K562 (cell line): Measurements from ENCODE around the gene STK11. TPM values are rescaled to one million over a fixed set of nuclear protein-coding genes. Genes with fewer than 3 reads are reported as not detected.

Experiments used
- ARID1B ChIP-seq: fragments of 450-650 bp; IDR thresholded peaks from 2 replicates; pipeline ENCODE4 v1.6.1; 2016; ENCODE audit warnings: antibody characterized with exemption, mild to moderate bottlenecking, inconsistent platforms
- C11orf30 ChIP-seq: fragments of 450-650 bp; IDR thresholded peaks from 2 replicates; pipeline ENCODE4 v1.6.1; 2016; ENCODE audit warnings: low read depth, mild to moderate bottlenecking
- MIER1 ChIP-seq: fragments of 450-650 bp; IDR thresholded peaks from 2 replicates; pipeline ENCODE4 v1.6.1; 2016; ENCODE audit warnings: antibody characterized with exemption, mild to moderate bottlenecking, low read depth
- PTTG1 ChIP-seq: fragments of 450-650 bp; IDR thresholded peaks from 2 replicates; pipeline ENCODE4 v1.6.1; 2016; ENCODE audit warnings: low read depth, mild to moderate bottlenecking, missing genetic modification characterization, missing compliant biosample characterization
- SP2 ChIP-seq: IDR thresholded peaks from 2 replicates; pipeline ENCODE4 v1.6.1; 2011; ENCODE audit warnings: mild to moderate bottlenecking, low read depth, low read length, moderate library complexity; ENCODE audit not compliant: poor library complexity, severe bottlenecking; ENCODE audit errors: extremely low read depth
- TAF15 ChIP-seq: fragments of 200-400 bp; formaldehyde crosslinking; IDR thresholded peaks from 2 replicates; pipeline ENCODE4 v1.6.1; 2017; ENCODE audit warnings: mild to moderate bottlenecking, low read depth, low read length, moderate library complexity
- TARDBP ChIP-seq: fragments of 450-650 bp; IDR thresholded peaks from 2 replicates; pipeline ENCODE4 v1.6.1; 2016
- TOE1 ChIP-seq, 2 experiments: fragments of 450-650 bp in 1 of 2; sonication (generic) in 1 of 2; formaldehyde crosslinking in 1 of 2; IDR thresholded peaks; 2 replicates each; pipeline versions ENCODE4 v1.7.1 to v1.8.0; 2016 to 2022; ENCODE audit warnings: borderline replicate concordance in 2 of 2, mild to moderate bottlenecking in 2 of 2, antibody characterized with exemption in 1 of 2, inconsistent platforms in 1 of 2, low read depth in 1 of 2, missing genetic modification reagents in 1 of 2, moderate library complexity in 1 of 2
- ZNF707 ChIP-seq: fragments of 250-450 bp; sonication (Bioruptor Pico); conservative IDR thresholded peaks from 2 replicates; pipeline ENCODE4 v1.8.0; 2022; ENCODE audit warnings: inconsistent platforms, mild to moderate bottlenecking, moderate library complexity
- polyA plus RNA-seq, 8 experiments: library from polyadenylated mRNA; depleted of rRNA in 4 of 8; stranded (reverse) in 5 of 8; unstranded in 3 of 8; fragments of >200 nt; fragmentation: Nextera tagmentation in 2 of 8; fragmentation: Illumina TruSeq in 1 of 8; extraction: Ambion mirVana in 2 of 8; extraction: Trizol in 1 of 8; gene quantifications; 2 replicates each; pipeline versions ENCODE4 v1.2.1 to v1.2.3, GENCODE V29; 2011 to 2014; ENCODE audit warnings: inconsistent platforms in 1 of 8, missing spikeins in 1 of 8
- total RNA-seq, 7 experiments: library from RNA; depleted of rRNA in 6 of 7; stranded (reverse); fragments of >200 nt in 6 of 7; fragmentation: Illumina TruSeq in 2 of 7; extraction: Trizol in 2 of 7; gene quantifications; 2 replicates each; pipeline versions ENCODE4 v1.2.1 to v1.2.3, GENCODE V29; 2011 to 2021; ENCODE audit warnings: low replicate concordance in 1 of 7
- TF ChIP-seq, protein P1 (sequence below): sonication (generic); formaldehyde crosslinking; IDR thresholded peaks from 2 replicates; pipeline ENCODE4 v1.8.0; 2022; ENCODE audit warnings: mild to moderate bottlenecking, missing genetic modification reagents, borderline replicate concordance
- TF ChIP-seq, protein P2 (sequence below), 2 experiments: IDR thresholded peaks; 2 replicates each; pipeline ENCODE4 v1.6.1; 2011; ENCODE audit warnings: borderline replicate concordance in 1 of 2, control low read depth in 1 of 2, low read depth in 1 of 2, low read length in 1 of 2, mild to moderate bottlenecking in 1 of 2, mixed read lengths in 1 of 2, moderate library complexity in 1 of 2; ENCODE audit not compliant: insufficient read depth in 1 of 2, insufficient read length in 1 of 2, poor library complexity in 1 of 2, severe bottlenecking in 1 of 2; ENCODE audit errors: extremely low read depth in 1 of 2
- TF ChIP-seq, protein P3 (sequence below): sonication (generic); formaldehyde crosslinking; IDR thresholded peaks from 2 replicates; pipeline ENCODE4 v1.8.0; 2023; ENCODE audit warnings: mild to moderate bottlenecking, missing genetic modification reagents
- TF ChIP-seq, protein P4 (sequence below): fragments of 250-450 bp; sonication (Bioruptor Pico); IDR thresholded peaks from 2 replicates; pipeline ENCODE4 v1.8.0; 2022; ENCODE audit warnings: inconsistent platforms

STK11 gene
- total and polyA plus RNA-seq, 9 of the 15 experiments (the other 6 are each of a cell fraction or from before 2014, with no cell fraction given) = 0.15 to 96.5 (median 31.7) TPM

DNA sequence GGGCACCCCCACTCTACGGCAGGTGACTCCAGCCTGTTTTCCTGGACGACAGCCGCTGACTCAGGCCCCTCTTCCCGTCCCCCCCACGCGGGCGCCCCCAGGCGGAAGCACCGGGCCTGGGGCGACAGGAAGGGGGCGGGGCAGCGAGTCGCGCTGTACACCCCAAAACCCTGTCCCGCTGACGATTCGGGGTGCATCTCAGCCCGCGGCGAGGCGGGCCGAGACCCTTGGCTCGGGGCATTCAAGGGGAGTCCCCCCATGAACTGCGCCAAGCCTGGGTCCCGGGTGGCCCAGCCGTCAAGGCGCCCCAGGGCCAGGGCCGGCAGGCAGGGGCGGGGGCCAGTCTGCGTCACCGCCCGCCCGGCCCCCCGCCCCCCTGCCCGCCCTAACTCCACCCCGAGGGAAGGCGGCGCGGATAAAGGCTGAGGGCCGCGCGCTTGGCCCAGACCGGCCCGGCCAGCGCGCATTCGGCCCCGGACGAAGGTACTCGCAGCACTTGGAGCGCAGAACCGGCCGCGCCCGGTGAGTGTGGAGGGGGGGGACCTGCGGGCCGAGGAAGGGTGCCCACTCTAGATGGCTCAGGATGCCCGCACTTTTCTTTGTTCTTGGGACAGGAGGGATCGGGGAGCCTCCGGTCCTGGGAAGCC is 42.7 kb downstream of the STK11 start, which contains the start of gene MIDN (continued):
- TF ChIP-seq, protein P1, sequence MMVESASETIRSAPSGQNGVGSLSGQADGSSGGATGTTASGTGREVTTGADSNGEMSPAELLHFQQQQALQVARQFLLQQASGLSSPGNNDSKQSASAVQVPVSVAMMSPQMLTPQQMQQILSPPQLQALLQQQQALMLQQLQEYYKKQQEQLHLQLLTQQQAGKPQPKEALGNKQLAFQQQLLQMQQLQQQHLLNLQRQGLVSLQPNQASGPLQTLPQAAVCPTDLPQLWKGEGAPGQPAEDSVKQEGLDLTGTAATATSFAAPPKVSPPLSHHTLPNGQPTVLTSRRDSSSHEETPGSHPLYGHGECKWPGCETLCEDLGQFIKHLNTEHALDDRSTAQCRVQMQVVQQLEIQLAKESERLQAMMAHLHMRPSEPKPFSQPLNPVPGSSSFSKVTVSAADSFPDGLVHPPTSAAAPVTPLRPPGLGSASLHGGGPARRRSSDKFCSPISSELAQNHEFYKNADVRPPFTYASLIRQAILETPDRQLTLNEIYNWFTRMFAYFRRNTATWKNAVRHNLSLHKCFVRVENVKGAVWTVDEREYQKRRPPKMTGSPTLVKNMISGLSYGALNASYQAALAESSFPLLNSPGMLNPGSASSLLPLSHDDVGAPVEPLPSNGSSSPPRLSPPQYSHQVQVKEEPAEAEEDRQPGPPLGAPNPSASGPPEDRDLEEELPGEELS (CRISPR knock-in tag) = peak; percentile 27; the same call in 1 of the 2 replicates
- TF ChIP-seq, protein P2, sequence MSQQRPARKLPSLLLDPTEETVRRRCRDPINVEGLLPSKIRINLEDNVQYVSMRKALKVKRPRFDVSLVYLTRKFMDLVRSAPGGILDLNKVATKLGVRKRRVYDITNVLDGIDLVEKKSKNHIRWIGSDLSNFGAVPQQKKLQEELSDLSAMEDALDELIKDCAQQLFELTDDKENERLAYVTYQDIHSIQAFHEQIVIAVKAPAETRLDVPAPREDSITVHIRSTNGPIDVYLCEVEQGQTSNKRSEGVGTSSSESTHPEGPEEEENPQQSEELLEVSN (IDR thresholded peaks at IDR 0.05; ENCODE audit: borderline replicate concordance in 1 of 2, extremely low read depth in 1 of 2, insufficient read depth in 1 of 2, insufficient read length in 1 of 2, low read depth in 1 of 2, low read length in 1 of 2, poor library complexity in 1 of 2, severe bottlenecking in 1 of 2) = peak in 1 of 2 experiments; percentile 36
- no peak for TF ChIP-seq ZNF707 (CRISPR knock-in tag)
- no peak for TF ChIP-seq MIER1
- peak; percentile 70 for TF ChIP-seq C11orf30
- TF ChIP-seq, protein P3, sequence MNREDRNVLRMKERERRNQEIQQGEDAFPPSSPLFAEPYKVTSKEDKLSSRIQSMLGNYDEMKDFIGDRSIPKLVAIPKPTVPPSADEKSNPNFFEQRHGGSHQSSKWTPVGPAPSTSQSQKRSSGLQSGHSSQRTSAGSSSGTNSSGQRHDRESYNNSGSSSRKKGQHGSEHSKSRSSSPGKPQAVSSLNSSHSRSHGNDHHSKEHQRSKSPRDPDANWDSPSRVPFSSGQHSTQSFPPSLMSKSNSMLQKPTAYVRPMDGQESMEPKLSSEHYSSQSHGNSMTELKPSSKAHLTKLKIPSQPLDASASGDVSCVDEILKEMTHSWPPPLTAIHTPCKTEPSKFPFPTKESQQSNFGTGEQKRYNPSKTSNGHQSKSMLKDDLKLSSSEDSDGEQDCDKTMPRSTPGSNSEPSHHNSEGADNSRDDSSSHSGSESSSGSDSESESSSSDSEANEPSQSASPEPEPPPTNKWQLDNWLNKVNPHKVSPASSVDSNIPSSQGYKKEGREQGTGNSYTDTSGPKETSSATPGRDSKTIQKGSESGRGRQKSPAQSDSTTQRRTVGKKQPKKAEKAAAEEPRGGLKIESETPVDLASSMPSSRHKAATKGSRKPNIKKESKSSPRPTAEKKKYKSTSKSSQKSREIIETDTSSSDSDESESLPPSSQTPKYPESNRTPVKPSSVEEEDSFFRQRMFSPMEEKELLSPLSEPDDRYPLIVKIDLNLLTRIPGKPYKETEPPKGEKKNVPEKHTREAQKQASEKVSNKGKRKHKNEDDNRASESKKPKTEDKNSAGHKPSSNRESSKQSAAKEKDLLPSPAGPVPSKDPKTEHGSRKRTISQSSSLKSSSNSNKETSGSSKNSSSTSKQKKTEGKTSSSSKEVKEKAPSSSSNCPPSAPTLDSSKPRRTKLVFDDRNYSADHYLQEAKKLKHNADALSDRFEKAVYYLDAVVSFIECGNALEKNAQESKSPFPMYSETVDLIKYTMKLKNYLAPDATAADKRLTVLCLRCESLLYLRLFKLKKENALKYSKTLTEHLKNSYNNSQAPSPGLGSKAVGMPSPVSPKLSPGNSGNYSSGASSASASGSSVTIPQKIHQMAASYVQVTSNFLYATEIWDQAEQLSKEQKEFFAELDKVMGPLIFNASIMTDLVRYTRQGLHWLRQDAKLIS (CRISPR knock-in tag) = 0 out of 2 replicates have a peak, but pooled peaks have one; percentile 41
- TF ChIP-seq PTTG1 (tag) = no peak
- TF ChIP-seq, protein P4, sequence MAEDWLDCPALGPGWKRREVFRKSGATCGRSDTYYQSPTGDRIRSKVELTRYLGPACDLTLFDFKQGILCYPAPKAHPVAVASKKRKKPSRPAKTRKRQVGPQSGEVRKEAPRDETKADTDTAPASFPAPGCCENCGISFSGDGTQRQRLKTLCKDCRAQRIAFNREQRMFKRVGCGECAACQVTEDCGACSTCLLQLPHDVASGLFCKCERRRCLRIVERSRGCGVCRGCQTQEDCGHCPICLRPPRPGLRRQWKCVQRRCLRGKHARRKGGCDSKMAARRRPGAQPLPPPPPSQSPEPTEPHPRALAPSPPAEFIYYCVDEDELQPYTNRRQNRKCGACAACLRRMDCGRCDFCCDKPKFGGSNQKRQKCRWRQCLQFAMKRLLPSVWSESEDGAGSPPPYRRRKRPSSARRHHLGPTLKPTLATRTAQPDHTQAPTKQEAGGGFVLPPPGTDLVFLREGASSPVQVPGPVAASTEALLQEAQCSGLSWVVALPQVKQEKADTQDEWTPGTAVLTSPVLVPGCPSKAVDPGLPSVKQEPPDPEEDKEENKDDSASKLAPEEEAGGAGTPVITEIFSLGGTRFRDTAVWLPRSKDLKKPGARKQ (CRISPR knock-in tag) = no peak
- TF ChIP-seq SP2 = no peak
- TF ChIP-seq TOE1 (IDR thresholded peaks at IDR 0.05; ENCODE audit: borderline replicate concordance) = no peak
- no peak for TF ChIP-seq TOE1 (CRISPR knock-in tag; IDR thresholded peaks at IDR 0.05; ENCODE audit: borderline replicate concordance, low read depth)
- TF ChIP-seq ARID1B = peak; percentile 74
- TF ChIP-seq TAF15 = no peak
- TF ChIP-seq TARDBP = 0 out of 2 replicates have a peak, but pooled peaks have one; percentile 59
